ENCODE data around the gene FAM234B. TPM values are rescaled to one million over a fixed set of nuclear protein-coding genes. Genes with fewer than 3 reads are reported as not detected.

FAM234B gene
- total RNA-seq, 4 donors from 2014 or later = 0.60 to 2.6 (median 1.8) TPM

DNA sequence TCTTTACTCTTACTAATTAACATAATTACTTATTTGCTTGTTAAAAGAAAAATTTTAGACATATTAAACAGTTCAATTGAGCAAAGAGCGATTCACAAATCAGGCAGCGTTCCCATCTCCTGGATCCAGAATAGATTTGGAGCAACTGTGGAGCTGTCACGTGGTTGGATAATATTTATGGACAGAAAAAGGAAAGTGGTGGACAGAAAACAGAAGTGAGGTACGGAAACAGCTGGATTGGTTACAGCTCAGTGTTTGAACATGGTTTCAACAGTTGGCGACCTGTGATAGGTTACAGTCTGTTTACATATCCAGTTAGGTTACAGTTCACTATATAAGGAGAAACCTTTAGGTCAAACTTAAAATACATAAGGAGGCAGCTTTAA, 19.7 kb upstream of the FAM234B start:
- H3K9me3 ChIP-seq = no peaks in the 10 kb centered on the region
- no peaks in the 10 kb centered on the region for H3K36me3 ChIP-seq
- intact Hi-C loops (cut with DNase I; ENCODE audit: low total_unique reads) (no loop called here), in situ Hi-C loops (cut with MboI; ENCODE audit: low pct_ligation_motif_present in 1 of 4, low pct_unique_long_range_greater_than_20kb in 1 of 4, low sequenced_read_pairs in 3 of 4) (loop anchor here in 2 of 4 donors (10.0 kb wide), 2 partner anchors 180 to 190 kb away; no protein-coding TSS in a partner anchor)
- no peak for DNase-seq
- WGBS, 2 donors (ENCODE audit: low coverage in 1 of 2) = 53 to 72% methylated on average over 5 of the region's 5 CpGs
- H3K27me3 ChIP-seq = peaks cover 45% of the 10 kb centered on the region
- TF ChIP-seq, protein P1, sequence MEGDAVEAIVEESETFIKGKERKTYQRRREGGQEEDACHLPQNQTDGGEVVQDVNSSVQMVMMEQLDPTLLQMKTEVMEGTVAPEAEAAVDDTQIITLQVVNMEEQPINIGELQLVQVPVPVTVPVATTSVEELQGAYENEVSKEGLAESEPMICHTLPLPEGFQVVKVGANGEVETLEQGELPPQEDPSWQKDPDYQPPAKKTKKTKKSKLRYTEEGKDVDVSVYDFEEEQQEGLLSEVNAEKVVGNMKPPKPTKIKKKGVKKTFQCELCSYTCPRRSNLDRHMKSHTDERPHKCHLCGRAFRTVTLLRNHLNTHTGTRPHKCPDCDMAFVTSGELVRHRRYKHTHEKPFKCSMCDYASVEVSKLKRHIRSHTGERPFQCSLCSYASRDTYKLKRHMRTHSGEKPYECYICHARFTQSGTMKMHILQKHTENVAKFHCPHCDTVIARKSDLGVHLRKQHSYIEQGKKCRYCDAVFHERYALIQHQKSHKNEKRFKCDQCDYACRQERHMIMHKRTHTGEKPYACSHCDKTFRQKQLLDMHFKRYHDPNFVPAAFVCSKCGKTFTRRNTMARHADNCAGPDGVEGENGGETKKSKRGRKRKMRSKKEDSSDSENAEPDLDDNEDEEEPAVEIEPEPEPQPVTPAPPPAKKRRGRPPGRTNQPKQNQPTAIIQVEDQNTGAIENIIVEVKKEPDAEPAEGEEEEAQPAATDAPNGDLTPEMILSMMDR (IDR thresholded peaks at IDR 0.05) = no peak
- TF ChIP-seq POLR2A (IDR thresholded peaks at IDR 0.05) (no peak), EP300 (IDR thresholded peaks at IDR 0.05; ENCODE audit: low read depth) (no peak), POLR2AphosphoS5 (IDR thresholded peaks at IDR 0.05) (no peak)
- no peak overlapping the region for H3K4me3 ChIP-seq
- H3K27ac ChIP-seq = no peak overlapping the region
- peaks cover 0 to 3% (median 0%) of the 10 kb centered on the region in 4 donors for H3K4me1 ChIP-seq

DNA sequence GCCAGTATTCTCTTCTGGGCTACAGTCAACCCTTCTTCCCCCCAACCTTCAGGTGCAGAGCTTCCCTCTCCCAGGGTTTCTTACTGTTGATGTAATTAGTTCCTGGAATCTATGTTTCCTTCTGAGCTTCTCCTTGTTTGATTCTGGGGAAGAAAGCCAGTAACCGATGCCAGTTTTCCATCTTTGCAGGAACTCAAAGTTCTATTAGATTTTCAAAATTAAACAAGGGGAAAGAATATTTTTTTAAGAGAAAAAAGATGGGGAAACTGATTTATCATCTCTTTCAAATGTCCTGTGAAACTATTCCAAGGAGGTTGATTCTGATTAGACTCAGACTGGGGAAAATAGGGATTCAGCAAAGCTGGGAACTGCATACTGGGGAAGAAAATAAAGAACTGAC, 17.9 kb upstream of the FAM234B start:
- in situ Hi-C loops (cut with MboI; ENCODE audit: low pct_ligation_motif_present in 1 of 4, low pct_unique_long_range_greater_than_20kb in 1 of 4, low sequenced_read_pairs in 3 of 4) (loop anchor here in 2 of 4 donors (10.0 kb wide), 2 partner anchors 179 to 189 kb away; no protein-coding TSS in a partner anchor), intact Hi-C loops (cut with DNase I; ENCODE audit: low total_unique reads) (no loop called here)
- WGBS, 2 donors (ENCODE audit: low coverage in 1 of 2) = 64 to 76% methylated on average over 1 of the region's 1 CpG
- TF ChIP-seq POLR2AphosphoS5 (IDR thresholded peaks at IDR 0.05) (no peak), POLR2A (IDR thresholded peaks at IDR 0.05) (no peak), EP300 (IDR thresholded peaks at IDR 0.05; ENCODE audit: low read depth) (no peak)
- TF ChIP-seq, protein P1 (IDR thresholded peaks at IDR 0.05) = no peak
- DNase-seq = no peak
- H3K36me3 ChIP-seq = no peaks in the 10 kb centered on the region
- H3K9me3 ChIP-seq = no peaks in the 10 kb centered on the region
- H3K4me3 ChIP-seq = no peak overlapping the region
- H3K4me1 ChIP-seq = peaks cover 0 to 3% (median 0%) of the 10 kb centered on the region in 4 donors
- H3K27me3 ChIP-seq = peaks cover 62% of the 10 kb centered on the region
- H3K27ac ChIP-seq = no peak overlapping the region

DNA sequence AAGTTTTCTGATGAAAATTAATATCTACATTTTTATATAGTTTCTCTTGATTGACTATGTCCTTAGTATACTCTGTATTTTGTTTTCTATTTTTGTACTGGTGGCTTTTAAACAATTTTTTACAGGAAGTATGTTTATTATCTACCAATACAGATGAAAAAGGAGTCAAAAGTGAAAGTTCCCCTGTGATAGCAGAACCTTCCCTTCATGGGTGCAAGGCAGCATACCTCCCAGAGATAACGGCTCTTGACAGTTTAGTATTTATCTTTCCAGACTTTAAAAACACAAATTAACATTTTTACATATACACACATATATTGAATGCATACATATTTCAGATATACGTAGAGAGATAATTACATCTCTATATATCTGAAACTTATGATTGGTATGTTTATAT, 17.1 kb upstream of the FAM234B start:
- peaks cover 0 to 3% (median 0%) of the 10 kb centered on the region in 4 donors for H3K4me1 ChIP-seq
- intact Hi-C loops (cut with DNase I; ENCODE audit: low total_unique reads) = no loop called here
- no peak for DNase-seq
- H3K27ac ChIP-seq = no peak overlapping the region
- no peaks in the 10 kb centered on the region for H3K9me3 ChIP-seq
- 70 to 76% methylated on average over 2 of the region's 2 CpGs for WGBS, 2 donors (ENCODE audit: low coverage in 1 of 2)
- H3K27me3 ChIP-seq = peaks cover 60% of the 10 kb centered on the region
- no peak overlapping the region for H3K4me3 ChIP-seq
- in situ Hi-C loops (cut with MboI; ENCODE audit: low pct_ligation_motif_present in 1 of 4, low pct_unique_long_range_greater_than_20kb in 1 of 4, low sequenced_read_pairs in 3 of 4) = loop anchor here in 2 of 4 donors (10.0 kb wide), 2 partner anchors 178 to 188 kb away; no protein-coding TSS in a partner anchor
- H3K36me3 ChIP-seq = no peaks in the 10 kb centered on the region
- TF ChIP-seq POLR2AphosphoS5 (IDR thresholded peaks at IDR 0.05) (no peak), EP300 (IDR thresholded peaks at IDR 0.05; ENCODE audit: low read depth) (no peak), POLR2A (IDR thresholded peaks at IDR 0.05) (no peak)
- TF ChIP-seq, protein P1 (IDR thresholded peaks at IDR 0.05) = no peak

DNA sequence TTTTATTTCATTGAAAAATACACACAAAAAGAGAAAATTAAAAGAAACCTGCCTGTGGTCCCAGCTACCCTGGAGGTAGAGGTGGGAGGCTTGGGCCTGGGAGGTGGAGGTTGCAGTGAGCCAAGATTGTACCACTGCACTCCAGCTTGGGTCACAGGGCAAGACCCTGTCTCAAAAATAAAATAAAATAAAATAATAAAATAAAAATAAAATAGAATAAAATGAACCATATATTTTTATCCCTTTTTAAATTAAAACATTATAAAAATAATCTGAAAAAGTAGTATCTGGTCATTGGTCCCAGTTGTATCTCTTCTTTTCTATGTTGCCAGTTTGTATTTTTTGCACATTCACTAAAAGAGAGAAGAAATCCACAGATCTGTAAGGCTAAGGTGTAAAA, 16.7 kb upstream of the FAM234B start:
- intact Hi-C loops (cut with DNase I; ENCODE audit: low total_unique reads) (no loop called here), in situ Hi-C loops (cut with MboI; ENCODE audit: low pct_ligation_motif_present in 1 of 4, low pct_unique_long_range_greater_than_20kb in 1 of 4, low sequenced_read_pairs in 3 of 4) (loop anchor here in 2 of 4 donors (10.0 kb wide), 2 partner anchors 177 to 187 kb away; no protein-coding TSS in a partner anchor)
- DNase-seq = no peak
- Histone ChIP-seq H3K27me3 (peaks cover 59% of the 10 kb centered on the region), H3K36me3 (no peaks in the 10 kb centered on the region), H3K4me3 (no peak overlapping the region), H3K4me1 (peaks cover 0 to 3% (median 0%) of the 10 kb centered on the region in 4 donors), H3K27ac (no peak overlapping the region), H3K9me3 (no peaks in the 10 kb centered on the region)
- TF ChIP-seq POLR2A (IDR thresholded peaks at IDR 0.05) (no peak), EP300 (IDR thresholded peaks at IDR 0.05; ENCODE audit: low read depth) (no peak), POLR2AphosphoS5 (IDR thresholded peaks at IDR 0.05) (no peak)
- TF ChIP-seq, protein P1 (IDR thresholded peaks at IDR 0.05) = no peak
